ENCODE measurements around the gene TMEM150A. TPM values are rescaled to one million over a fixed set of nuclear protein-coding genes. Genes with fewer than 3 reads are reported as not detected.

Gene TMEM150A
- total and polyA plus RNA-seq, 2 of the 13 experiments (the other 11 are each of a cell fraction or from before 2014, with no cell fraction given) = 30.1 to 70.4 TPM

DNA sequence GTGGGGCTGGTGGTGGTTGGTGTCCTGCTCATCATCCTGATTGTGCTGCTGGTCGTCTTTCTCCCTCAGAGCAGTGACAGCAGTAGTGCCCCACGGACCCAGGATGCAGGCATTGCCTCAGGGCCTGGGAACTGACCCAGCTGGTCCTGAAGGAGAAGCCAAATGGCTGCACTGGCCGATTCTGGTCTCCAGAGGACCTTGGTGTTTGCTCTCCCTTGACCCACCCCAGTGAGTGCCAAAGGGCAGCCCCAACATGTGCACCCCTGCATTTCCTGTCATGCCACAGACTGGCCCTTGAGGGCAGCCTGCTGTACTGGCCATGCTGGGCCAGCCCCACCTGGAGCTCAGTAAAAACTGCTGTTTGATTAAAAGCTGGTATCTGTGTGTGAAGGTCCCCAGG lies 9.5 kb downstream of the TMEM150A start:
- in situ Hi-C loops (cut with HindIII; ENCODE audit: extremely low pct_ligation_motif_present, low pct_unique_long_range_greater_than_20kb) = no loop called here
- Histone ChIP-seq H3K9me3 (ENCODE audit: low read length) (no peaks in the 10 kb centered on the region), H3K4me2 (ENCODE audit: low read depth, low read length) (peak overlapping the region; percentile 38), H3K79me2 (ENCODE audit: insufficient read depth, low read length) (peaks cover 23% of the 10 kb centered on the region), H4K20me1 (ENCODE audit: insufficient read depth, low read length) (0 out of 2 replicates have a peak, but pooled peaks cover 3% of the 10 kb centered on the region), H3K4me1 (ENCODE audit: insufficient read depth, low read length) (peaks cover 86% of the 10 kb centered on the region), H3K9ac (ENCODE audit: insufficient read depth, low read depth, low read length) (no peak overlapping the region; the same call in 1 of the 2 replicates), H3K27ac (ENCODE audit: extremely low read length, insufficient read depth, low read length) (no peak overlapping the region), H3K4me3 (replicated peaks in 1 of 3; ENCODE audit: insufficient read depth in 1 of 3, low read depth in 2 of 3, low read length in 3 of 3) (no peak overlapping the region), H3K27me3 (ENCODE audit: control insufficient read depth in 1 of 2, insufficient read depth in 2 of 2, low read length in 2 of 2) (no peaks in the 10 kb centered on the region; a peak in 1 of 5 replicates), H2AFZ (ENCODE audit: low read length) (no peak overlapping the region), H3K36me3 (replicated peaks in 1 of 2; ENCODE audit: control insufficient read depth in 1 of 2, insufficient read depth in 2 of 2, low read length in 2 of 2) (peaks cover 0 to 12% of the 10 kb centered on the region in 2 experiments)
- FAIRE-seq = no peak
- ChIA-PET CTCF (ENCODE audit: low intra/inter-chr PET ratio, low total read pairs) (no interaction called here), POLR2A (interaction anchor here (1.6 to 25.9 kb wide), 7 partner anchors 0 to 268 kb away, joined by 4 to 795 read pairs (median 116); partner anchors contain the start of genes C2orf68, GGCX, MAT2A and RNF181)
- intact Hi-C loops (cut with micrococcal nuclease; ENCODE audit: unreplicated experiment) = no loop called here
- no TSS peak for BruUV-seq (replicated peaks)
- peak; percentile 44 for DNase-seq (ENCODE audit: low spot score)
- WGBS (ENCODE audit: low lambda C conversion rate) = no CpG with 5 or more reads among the region's 3 CpGs
- peak; percentile 21 for ATAC-seq
- TF ChIP-seq GPN1 (CRISPR knock-in tag; IDR thresholded peaks at IDR 0.05; ENCODE audit: borderline replicate concordance) (no peak), MEIS2 (CRISPR knock-in tag; IDR thresholded peaks at IDR 0.05) (no peak), YEATS2 (CRISPR knock-in tag; IDR thresholded peaks at IDR 0.05; ENCODE audit: borderline replicate concordance) (no peak), ZNF446 (CRISPR knock-in tag; IDR thresholded peaks at IDR 0.05) (no peak), EHMT2 (IDR thresholded peaks at IDR 0.05; ENCODE audit: borderline replicate concordance, low read depth, low read length) (no peak), SOX5 (CRISPR knock-in tag; IDR thresholded peaks at IDR 0.05; ENCODE audit: borderline replicate concordance) (peak; percentile 56; the same call in 1 of the 2 replicates), JUNB (CRISPR knock-in tag; IDR thresholded peaks at IDR 0.05; ENCODE audit: borderline replicate concordance) (no peak), ETV6 (CRISPR knock-in tag; conservative IDR thresholded peaks at IDR 0.05) (no peak), FOXK1 (CRISPR knock-in tag; IDR thresholded peaks at IDR 0.05; ENCODE audit: borderline replicate concordance, low read depth) (no peak), ZFY (CRISPR knock-in tag; IDR thresholded peaks at IDR 0.05) (no peak)
- TF ChIP-seq, protein P1, sequence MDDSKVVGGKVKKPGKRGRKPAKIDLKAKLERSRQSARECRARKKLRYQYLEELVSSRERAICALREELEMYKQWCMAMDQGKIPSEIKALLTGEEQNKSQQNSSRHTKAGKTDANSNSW (CRISPR knock-in tag; IDR thresholded peaks at IDR 0.05; ENCODE audit: borderline replicate concordance) = no peak
- TF ChIP-seq, protein P2, sequence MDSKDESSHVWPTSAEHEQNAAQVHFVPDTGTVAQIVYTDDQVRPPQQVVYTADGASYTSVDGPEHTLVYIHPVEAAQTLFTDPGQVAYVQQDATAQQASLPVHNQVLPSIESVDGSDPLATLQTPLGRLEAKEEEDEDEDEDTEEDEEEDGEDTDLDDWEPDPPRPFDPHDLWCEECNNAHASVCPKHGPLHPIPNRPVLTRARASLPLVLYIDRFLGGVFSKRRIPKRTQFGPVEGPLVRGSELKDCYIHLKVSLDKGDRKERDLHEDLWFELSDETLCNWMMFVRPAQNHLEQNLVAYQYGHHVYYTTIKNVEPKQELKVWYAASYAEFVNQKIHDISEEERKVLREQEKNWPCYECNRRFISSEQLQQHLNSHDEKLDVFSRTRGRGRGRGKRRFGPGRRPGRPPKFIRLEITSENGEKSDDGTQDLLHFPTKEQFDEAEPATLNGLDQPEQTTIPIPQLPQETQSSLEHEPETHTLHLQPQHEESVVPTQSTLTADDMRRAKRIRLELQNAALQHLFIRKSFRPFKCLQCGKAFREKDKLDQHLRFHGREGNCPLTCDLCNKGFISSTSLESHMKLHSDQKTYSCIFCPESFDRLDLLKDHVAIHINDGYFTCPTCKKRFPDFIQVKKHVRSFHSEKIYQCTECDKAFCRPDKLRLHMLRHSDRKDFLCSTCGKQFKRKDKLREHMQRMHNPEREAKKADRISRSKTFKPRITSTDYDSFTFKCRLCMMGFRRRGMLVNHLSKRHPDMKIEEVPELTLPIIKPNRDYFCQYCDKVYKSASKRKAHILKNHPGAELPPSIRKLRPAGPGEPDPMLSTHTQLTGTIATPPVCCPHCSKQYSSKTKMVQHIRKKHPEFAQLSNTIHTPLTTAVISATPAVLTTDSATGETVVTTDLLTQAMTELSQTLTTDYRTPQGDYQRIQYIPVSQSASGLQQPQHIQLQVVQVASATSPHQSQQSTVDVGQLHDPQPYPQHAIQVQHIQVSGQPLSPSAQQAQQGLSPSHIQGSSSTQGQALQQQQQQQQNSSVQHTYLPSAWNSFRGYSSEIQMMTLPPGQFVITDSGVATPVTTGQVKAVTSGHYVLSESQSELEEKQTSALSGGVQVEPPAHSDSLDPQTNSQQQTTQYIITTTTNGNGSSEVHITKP (CRISPR knock-in tag; IDR thresholded peaks at IDR 0.05; ENCODE audit: low read depth) = 0 out of 2 replicates have a peak, but pooled peaks have one; percentile 23
- TF ChIP-seq, protein P3, sequence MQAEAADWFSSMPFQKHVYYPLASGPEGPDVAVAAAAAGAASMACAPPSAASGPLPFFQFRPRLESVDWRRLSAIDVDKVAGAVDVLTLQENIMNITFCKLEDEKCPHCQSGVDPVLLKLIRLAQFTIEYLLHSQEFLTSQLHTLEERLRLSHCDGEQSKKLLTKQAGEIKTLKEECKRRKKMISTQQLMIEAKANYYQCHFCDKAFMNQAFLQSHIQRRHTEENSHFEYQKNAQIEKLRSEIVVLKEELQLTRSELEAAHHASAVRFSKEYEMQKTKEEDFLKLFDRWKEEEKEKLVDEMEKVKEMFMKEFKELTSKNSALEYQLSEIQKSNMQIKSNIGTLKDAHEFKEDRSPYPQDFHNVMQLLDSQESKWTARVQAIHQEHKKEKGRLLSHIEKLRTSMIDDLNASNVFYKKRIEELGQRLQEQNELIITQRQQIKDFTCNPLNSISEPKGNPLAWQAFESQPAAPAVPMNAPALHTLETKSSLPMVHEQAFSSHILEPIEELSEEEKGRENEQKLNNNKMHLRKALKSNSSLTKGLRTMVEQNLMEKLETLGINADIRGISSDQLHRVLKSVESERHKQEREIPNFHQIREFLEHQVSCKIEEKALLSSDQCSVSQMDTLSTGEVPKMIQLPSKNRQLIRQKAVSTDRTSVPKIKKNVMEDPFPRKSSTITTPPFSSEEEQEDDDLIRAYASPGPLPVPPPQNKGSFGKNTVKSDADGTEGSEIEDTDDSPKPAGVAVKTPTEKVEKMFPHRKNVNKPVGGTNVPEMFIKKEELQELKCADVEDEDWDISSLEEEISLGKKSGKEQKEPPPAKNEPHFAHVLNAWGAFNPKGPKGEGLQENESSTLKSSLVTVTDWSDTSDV (CRISPR knock-in tag; IDR thresholded peaks at IDR 0.05) = no peak
- TF ChIP-seq, protein P4, sequence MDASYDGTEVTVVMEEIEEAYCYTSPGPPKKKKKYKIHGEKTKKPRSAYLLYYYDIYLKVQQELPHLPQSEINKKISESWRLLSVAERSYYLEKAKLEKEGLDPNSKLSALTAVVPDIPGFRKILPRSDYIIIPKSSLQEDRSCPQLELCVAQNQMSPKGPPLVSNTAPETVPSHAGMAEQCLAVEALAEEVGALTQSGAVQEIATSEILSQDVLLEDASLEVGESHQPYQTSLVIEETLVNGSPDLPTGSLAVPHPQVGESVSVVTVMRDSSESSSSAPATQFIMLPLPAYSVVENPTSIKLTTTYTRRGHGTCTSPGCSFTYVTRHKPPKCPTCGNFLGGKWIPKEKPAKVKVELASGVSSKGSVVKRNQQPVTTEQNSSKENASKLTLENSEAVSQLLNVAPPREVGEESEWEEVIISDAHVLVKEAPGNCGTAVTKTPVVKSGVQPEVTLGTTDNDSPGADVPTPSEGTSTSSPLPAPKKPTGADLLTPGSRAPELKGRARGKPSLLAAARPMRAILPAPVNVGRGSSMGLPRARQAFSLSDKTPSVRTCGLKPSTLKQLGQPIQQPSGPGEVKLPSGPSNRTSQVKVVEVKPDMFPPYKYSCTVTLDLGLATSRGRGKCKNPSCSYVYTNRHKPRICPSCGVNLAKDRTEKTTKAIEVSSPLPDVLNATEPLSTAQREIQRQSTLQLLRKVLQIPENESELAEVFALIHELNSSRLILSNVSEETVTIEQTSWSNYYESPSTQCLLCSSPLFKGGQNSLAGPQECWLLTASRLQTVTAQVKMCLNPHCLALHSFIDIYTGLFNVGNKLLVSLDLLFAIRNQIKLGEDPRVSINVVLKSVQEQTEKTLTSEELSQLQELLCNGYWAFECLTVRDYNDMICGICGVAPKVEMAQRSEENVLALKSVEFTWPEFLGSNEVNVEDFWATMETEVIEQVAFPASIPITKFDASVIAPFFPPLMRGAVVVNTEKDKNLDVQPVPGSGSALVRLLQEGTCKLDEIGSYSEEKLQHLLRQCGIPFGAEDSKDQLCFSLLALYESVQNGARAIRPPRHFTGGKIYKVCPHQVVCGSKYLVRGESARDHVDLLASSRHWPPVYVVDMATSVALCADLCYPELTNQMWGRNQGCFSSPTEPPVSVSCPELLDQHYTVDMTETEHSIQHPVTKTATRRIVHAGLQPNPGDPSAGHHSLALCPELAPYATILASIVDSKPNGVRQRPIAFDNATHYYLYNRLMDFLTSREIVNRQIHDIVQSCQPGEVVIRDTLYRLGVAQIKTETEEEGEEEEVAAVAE (CRISPR knock-in tag; IDR thresholded peaks at IDR 0.05; ENCODE audit: borderline replicate concordance) = no peak
